IMR-90 (cell line): Measurements from ENCODE around the gene RAD51B. TPM values are rescaled to one million over a fixed set of nuclear protein-coding genes. Genes with fewer than 3 reads are reported as not detected.
A peak's percentile ranks its signal among the peaks of the same experiment; 100 is the strongest.

Experiments used
- ATAC-seq: fragments of 200-7000 bp; cut with Tn5 transposase; 2 replicates; pipeline ENCODE4 v1.9.1; 2020; ENCODE audit warnings: low read depth, mild to moderate bottlenecking, moderate library complexity
- BruUV-seq: library from RNA; stranded (reverse); fragments of 400-500 nt; replicated peaks from 2 replicates; lab custom pipeline; 2021; lab: Mats Ljungman, UMichigan
- CTCF ChIA-PET: fragments of 300-600 bp; formaldehyde crosslinking; extraction: SDS; loops from one replicate; lab custom pipeline; 2021; ENCODE audit warnings: antibody characterized with exemption; lab: Yijun Ruan, JAX
- POLR2A ChIA-PET: fragments of 300-600 bp; sonication (Branson Sonifier 250); formaldehyde crosslinking; loops from one replicate; lab custom pipeline; 2022; ENCODE audit warnings: antibody characterized with exemption; ENCODE audit not compliant: unreplicated experiment; lab: Charles Lee
- DNase-seq: peaks from one replicate; pipeline ENCODE4 v3.0.0; 2013
- H2AFZ ChIP-seq: replicated peaks from 2 replicates; pipeline ENCODE3; 2013; ENCODE audit warnings: low read length, mild to moderate bottlenecking; ENCODE audit not compliant: poor library complexity
- H2AK5ac ChIP-seq: 2 replicates; pipeline ENCODE4 v1.6.1; 2013; ENCODE audit warnings: low read depth, low read length, inconsistent platforms
- H2AK9ac ChIP-seq: replicated peaks from 2 replicates; pipeline ENCODE3; 2013; ENCODE audit warnings: mild to moderate bottlenecking, low read depth, low read length, moderate library complexity; ENCODE audit not compliant: poor library complexity
- H2BK120ac ChIP-seq: 2 replicates; pipeline ENCODE4 v1.6.1; 2013; ENCODE audit warnings: low read depth, low read length, inconsistent platforms
- H2BK15ac ChIP-seq: 3 replicates; pipeline ENCODE4 v1.6.1; 2013; ENCODE audit warnings: low read depth, low read length, inconsistent platforms
- H2BK20ac ChIP-seq: 2 replicates; pipeline ENCODE4 v1.6.1; 2013; ENCODE audit warnings: low read depth, mild to moderate bottlenecking, inconsistent platforms, low read length, moderate library complexity
- H2BK5ac ChIP-seq: 2 replicates; pipeline ENCODE4 v1.6.1; 2013; ENCODE audit warnings: mild to moderate bottlenecking, low read depth, low read length, inconsistent platforms; ENCODE audit not compliant: poor library complexity, severe bottlenecking
- H3K14ac ChIP-seq: replicated peaks from 2 replicates; pipeline ENCODE4 v1.6.1; 2013; ENCODE audit warnings: low read depth, low read length, inconsistent platforms
- H3K18ac ChIP-seq: 2 replicates; pipeline ENCODE4 v1.6.1; 2013; ENCODE audit warnings: low read depth, low read length, control low read depth
- H3K23ac ChIP-seq: 2 replicates; pipeline ENCODE4 v1.6.1; 2013; ENCODE audit warnings: low read depth, low read length, inconsistent platforms
- H3K27ac ChIP-seq: 2 replicates; pipeline ENCODE4 v1.5.1; 2013; ENCODE audit warnings: mild to moderate bottlenecking, control low read depth, low read length; ENCODE audit not compliant: insufficient read depth
- H3K27me3 ChIP-seq: 2 replicates; pipeline ENCODE4 v1.6.1; 2013; ENCODE audit warnings: low read length; ENCODE audit not compliant: control insufficient read depth, insufficient read depth
- H3K36me3 ChIP-seq: 2 replicates; pipeline ENCODE4 v1.6.1; 2013; ENCODE audit warnings: low read length, mixed read lengths; ENCODE audit not compliant: control insufficient read depth, insufficient read depth
- H3K4ac ChIP-seq: 2 replicates; pipeline ENCODE4 v1.6.1; 2013; ENCODE audit warnings: low read depth, low read length, inconsistent platforms
- H3K4me1 ChIP-seq: 2 replicates; pipeline ENCODE4 v1.6.1; 2013; ENCODE audit warnings: low read length, mixed read lengths; ENCODE audit not compliant: control insufficient read depth, insufficient read depth
- H3K4me2 ChIP-seq: 2 replicates; pipeline ENCODE4 v1.6.1; 2013; ENCODE audit warnings: low read depth, mild to moderate bottlenecking, control low read depth, low read length, moderate library complexity
- H3K4me3 ChIP-seq: 2 replicates; pipeline ENCODE4 v1.5.1; 2013; ENCODE audit warnings: low read depth, mild to moderate bottlenecking, control low read depth, low read length, moderate library complexity; ENCODE audit not compliant: insufficient read depth
- H3K56ac ChIP-seq: 2 replicates; pipeline ENCODE4 v1.6.1; 2013; ENCODE audit warnings: low read length, inconsistent platforms; ENCODE audit not compliant: insufficient read depth; ENCODE audit errors: extremely low read depth
- H3K79me1 ChIP-seq, 2 experiments: 2 replicates each; pipeline ENCODE4 v1.6.1; 2013; ENCODE audit warnings: low read length in 2 of 2, inconsistent platforms in 1 of 2, low read depth in 1 of 2
- H3K9ac ChIP-seq: 2 replicates; pipeline ENCODE4 v1.6.1; 2013; ENCODE audit warnings: low read depth, low read length, control low read depth
- H3K9me1 ChIP-seq: 2 replicates; pipeline ENCODE4 v1.6.1; 2013; ENCODE audit warnings: low read length, inconsistent platforms; ENCODE audit not compliant: insufficient read depth
- H3K9me3 ChIP-seq: 2 replicates; pipeline ENCODE4 v1.6.1; 2013; ENCODE audit warnings: low read length; ENCODE audit not compliant: control insufficient read depth, insufficient read depth
- H4K20me1 ChIP-seq: 2 replicates; pipeline ENCODE4 v1.6.1; 2013; ENCODE audit warnings: low read length, inconsistent platforms; ENCODE audit not compliant: insufficient read depth
- H4K5ac ChIP-seq: 2 replicates; pipeline ENCODE4 v1.6.1; 2013; ENCODE audit warnings: mild to moderate bottlenecking, low read depth, low read length, control low read depth
- H4K8ac ChIP-seq, 2 experiments: 2 replicates each; pipeline ENCODE4 v1.6.1; 2013; ENCODE audit warnings: low read depth in 2 of 2, low read length in 2 of 2, control low read depth in 1 of 2, inconsistent platforms in 1 of 2
- H4K91ac ChIP-seq: 2 replicates; pipeline ENCODE4 v1.6.1; 2013; ENCODE audit warnings: low read depth, low read length, inconsistent platforms; ENCODE audit not compliant: insufficient read depth
- BHLHE40 ChIP-seq: fragments of 150-350 bp; IDR thresholded peaks from 2 replicates; pipeline ENCODE4 v1.6.1; 2016; ENCODE audit warnings: mild to moderate bottlenecking, low read depth, low read length
- CHD1 ChIP-seq: IDR thresholded peaks from 2 replicates; pipeline ENCODE4 v1.6.1; 2012; ENCODE audit warnings: low read depth, low read length, improper control_type of control experiment
- FOS ChIP-seq: fragments of 150-350 bp; IDR thresholded peaks from 2 replicates; pipeline ENCODE4 v1.6.1; 2016; ENCODE audit warnings: low read depth, low read length
- MAFK ChIP-seq: IDR thresholded peaks from 2 replicates; pipeline ENCODE4 v1.6.1; 2012; ENCODE audit warnings: low read depth, low read length, improper control_type of control experiment
- MAZ ChIP-seq: IDR thresholded peaks from 2 replicates; pipeline ENCODE4 v1.6.1; 2012; ENCODE audit warnings: low read depth, mild to moderate bottlenecking, low read length, improper control_type of control experiment, moderate library complexity, borderline replicate concordance
- NFE2L2 ChIP-seq: fragments of 150-350 bp; IDR thresholded peaks from 2 replicates; pipeline ENCODE4 v1.6.1; 2016; ENCODE audit warnings: low read depth, mild to moderate bottlenecking, low read length
- POLR2A ChIP-seq: IDR thresholded peaks from 2 replicates; pipeline ENCODE4 v1.6.1; 2012; ENCODE audit warnings: mild to moderate bottlenecking, low read depth, low read length
- RAD21 ChIP-seq: IDR thresholded peaks from 2 replicates; pipeline ENCODE4 v1.6.1; 2012; ENCODE audit warnings: low read length, improper control_type of control experiment
- RCOR1 ChIP-seq: IDR thresholded peaks from 2 replicates; pipeline ENCODE4 v1.6.1; 2012; ENCODE audit warnings: mild to moderate bottlenecking, low read length, improper control_type of control experiment; ENCODE audit not compliant: insufficient replicate concordance
- RFX5 ChIP-seq: IDR thresholded peaks from 2 replicates; pipeline ENCODE4 v1.8.0; 2012; ENCODE audit warnings: low read depth, mild to moderate bottlenecking, low read length, moderate library complexity
- SMC3 ChIP-seq: fragments of 150-350 bp; IDR thresholded peaks from 2 replicates; pipeline ENCODE4 v1.6.1; 2016; ENCODE audit warnings: low read depth, mild to moderate bottlenecking, antibody characterized with exemption, low read length, moderate library complexity
- WGBS, 2 experiments: methylation state at CpG; one replicate each; pipeline versions ENCODE4 v1.1.5 to v1.1.7; 2013; ENCODE audit warnings: missing lambda C conversion rate in 2 of 2; ENCODE audit not compliant: insufficient read length in 1 of 2; ENCODE audit errors: extremely low coverage in 2 of 2; 5-methylcytosine and 5-hydroxymethylcytosine counted together
- dilution Hi-C: fragments of 300-500 bp; cut with HindIII; formaldehyde crosslinking; loops from one replicate; pipeline ENCODE4 v1.14.3; 2018; ENCODE audit warnings: low sequenced_read_pairs; ENCODE audit not compliant: unreplicated experiment
- in situ Hi-C: fragments of 300-500 bp; cut with MboI; formaldehyde crosslinking; loops from 3 replicates; pipeline ENCODE4 v1.14.3; 2019; ENCODE audit warnings: low sequenced_read_pairs, inconsistent platforms, mixed read lengths
- intact Hi-C: fragments of 100-400 bp; cut with micrococcal nuclease; formaldehyde crosslinking; loops from 2 replicates; pipeline ENCODE4 v1.10.0; 2022
- polyA plus RNA-seq, 3 experiments: library from polyadenylated mRNA; depleted of rRNA; stranded (reverse); fragments of >200 nt; gene quantifications; 2 replicates each; pipeline ENCODE4 v1.2.3, GENCODE V29; 2012; ENCODE audit warnings: low replicate concordance in 1 of 3
- total RNA-seq: library from RNA; depleted of rRNA; stranded (reverse); fragments of >200 nt; gene quantifications from 2 replicates; pipeline ENCODE4 v1.2.3, GENCODE V29; 2012
- TF ChIP-seq, protein P1 (sequence below): conservative IDR thresholded peaks from 2 replicates; pipeline ENCODE4 v1.5.1; 2012; ENCODE audit warnings: mild to moderate bottlenecking, low read depth, low read length, improper control_type of control experiment
- TF ChIP-seq, protein P2 (sequence below): fragments of 150-350 bp; IDR thresholded peaks from 2 replicates; pipeline ENCODE4 v1.6.1; 2016; ENCODE audit warnings: low read depth, mild to moderate bottlenecking, low read length, moderate library complexity, borderline replicate concordance
- TF ChIP-seq, protein P3 (sequence below): fragments of 150-350 bp; IDR thresholded peaks from 2 replicates; pipeline ENCODE4 v1.6.1; 2017; ENCODE audit warnings: mild to moderate bottlenecking, antibody characterized with exemption, low read length, low read depth

RAD51B gene
- total and polyA plus RNA-seq, 2 of the 4 experiments (the other 2 are of a cell fraction), result 5.1 to 18.8 TPM

DNA sequence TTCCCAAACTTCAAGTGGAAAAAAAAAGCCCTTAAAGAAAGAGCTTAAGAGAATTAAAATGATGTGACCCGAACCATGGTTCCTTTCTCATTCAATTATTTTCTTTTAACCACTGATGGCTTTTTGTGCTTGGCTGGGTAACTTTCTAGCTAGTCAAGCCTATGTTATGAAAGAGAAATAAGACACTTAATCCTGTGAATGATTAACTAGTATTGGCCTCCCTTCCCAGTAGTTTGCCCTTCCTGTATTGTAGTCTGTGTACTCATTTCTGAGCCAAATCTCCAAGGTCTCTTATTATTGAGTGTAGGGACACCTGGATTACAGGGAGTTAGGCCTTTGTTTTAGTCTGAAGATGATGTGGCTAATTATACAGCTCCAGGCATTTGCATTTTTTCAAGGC lies 353.0 kb downstream of the RAD51B start:
- H3K27ac ChIP-seq, result no peak overlapping the region
- no peak overlapping the region for H2BK15ac ChIP-seq
- H2BK5ac ChIP-seq, result peak overlapping the region; percentile 3
- DNase-seq (no peak), ATAC-seq (no peak)
- H4K20me1 ChIP-seq, result no peaks in the 10 kb centered on the region; the same call in 1 of the 2 replicates
- BruUV-seq, result no TSS peak
- 0 out of 4 replicates have a peak overlapping the region, but pooled peaks of 1 of the 2 experiments have one; percentile 24 for H4K8ac ChIP-seq
- H3K4me3 ChIP-seq, result no peak overlapping the region
- CTCF ChIA-PET, result interaction anchor here (0.6 kb wide), 1 partner anchor 77 kb away, joined by 3 read pairs; no protein-coding TSS in a partner anchor
- 0 out of 2 replicates have a peak overlapping the region, but pooled peaks have one; percentile 29 for H3K23ac ChIP-seq
- no peak overlapping the region for H2BK20ac ChIP-seq
- dilution Hi-C loops, result no loop called here
- no peak overlapping the region for H2AK5ac ChIP-seq
- H3K27me3 ChIP-seq, result no peaks in the 10 kb centered on the region
- peaks cover 3% of the 10 kb centered on the region for H3K9me1 ChIP-seq
- H2AK9ac ChIP-seq, result no peak overlapping the region
- H3K4me1 ChIP-seq, result peaks cover 11% of the 10 kb centered on the region
- no peak overlapping the region for H3K4ac ChIP-seq
- POLR2A ChIA-PET, result no interaction called here
- peak overlapping the region; percentile 82 for H3K18ac ChIP-seq
- no peak overlapping the region for H2AFZ ChIP-seq
- H3K79me1 ChIP-seq, result no peaks in the 10 kb centered on the region
- H2BK120ac ChIP-seq, result peak overlapping the region; percentile 42; the same call in 1 of the 2 replicates
- no peak overlapping the region for H3K14ac ChIP-seq
- WGBS, 2 experiments, result no CpG with 5 or more reads among the region's 1 CpG
- no peak overlapping the region for H3K9ac ChIP-seq
- peak overlapping the region; percentile 78 for H4K5ac ChIP-seq
- intact Hi-C loops, result no loop called here
- no peaks in the 10 kb centered on the region for H3K36me3 ChIP-seq
- no peaks in the 10 kb centered on the region for H3K9me3 ChIP-seq
- no peak overlapping the region for H4K91ac ChIP-seq
- in situ Hi-C loops, result no loop called here
- H3K56ac ChIP-seq, result no peak overlapping the region
- TF ChIP-seq, protein P1, sequence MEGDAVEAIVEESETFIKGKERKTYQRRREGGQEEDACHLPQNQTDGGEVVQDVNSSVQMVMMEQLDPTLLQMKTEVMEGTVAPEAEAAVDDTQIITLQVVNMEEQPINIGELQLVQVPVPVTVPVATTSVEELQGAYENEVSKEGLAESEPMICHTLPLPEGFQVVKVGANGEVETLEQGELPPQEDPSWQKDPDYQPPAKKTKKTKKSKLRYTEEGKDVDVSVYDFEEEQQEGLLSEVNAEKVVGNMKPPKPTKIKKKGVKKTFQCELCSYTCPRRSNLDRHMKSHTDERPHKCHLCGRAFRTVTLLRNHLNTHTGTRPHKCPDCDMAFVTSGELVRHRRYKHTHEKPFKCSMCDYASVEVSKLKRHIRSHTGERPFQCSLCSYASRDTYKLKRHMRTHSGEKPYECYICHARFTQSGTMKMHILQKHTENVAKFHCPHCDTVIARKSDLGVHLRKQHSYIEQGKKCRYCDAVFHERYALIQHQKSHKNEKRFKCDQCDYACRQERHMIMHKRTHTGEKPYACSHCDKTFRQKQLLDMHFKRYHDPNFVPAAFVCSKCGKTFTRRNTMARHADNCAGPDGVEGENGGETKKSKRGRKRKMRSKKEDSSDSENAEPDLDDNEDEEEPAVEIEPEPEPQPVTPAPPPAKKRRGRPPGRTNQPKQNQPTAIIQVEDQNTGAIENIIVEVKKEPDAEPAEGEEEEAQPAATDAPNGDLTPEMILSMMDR, result no peak
- TF ChIP-seq RAD21 (no peak), MAFK (no peak), MAZ (no peak), CHD1 (no peak), RCOR1 (no peak), RFX5 (no peak), FOS (no peak), BHLHE40 (no peak), NFE2L2 (no peak), POLR2A (no peak), SMC3 (no peak)
- TF ChIP-seq, protein P2, sequence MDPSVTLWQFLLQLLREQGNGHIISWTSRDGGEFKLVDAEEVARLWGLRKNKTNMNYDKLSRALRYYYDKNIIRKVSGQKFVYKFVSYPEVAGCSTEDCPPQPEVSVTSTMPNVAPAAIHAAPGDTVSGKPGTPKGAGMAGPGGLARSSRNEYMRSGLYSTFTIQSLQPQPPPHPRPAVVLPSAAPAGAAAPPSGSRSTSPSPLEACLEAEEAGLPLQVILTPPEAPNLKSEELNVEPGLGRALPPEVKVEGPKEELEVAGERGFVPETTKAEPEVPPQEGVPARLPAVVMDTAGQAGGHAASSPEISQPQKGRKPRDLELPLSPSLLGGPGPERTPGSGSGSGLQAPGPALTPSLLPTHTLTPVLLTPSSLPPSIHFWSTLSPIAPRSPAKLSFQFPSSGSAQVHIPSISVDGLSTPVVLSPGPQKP, result no peak
- TF ChIP-seq, protein P3, sequence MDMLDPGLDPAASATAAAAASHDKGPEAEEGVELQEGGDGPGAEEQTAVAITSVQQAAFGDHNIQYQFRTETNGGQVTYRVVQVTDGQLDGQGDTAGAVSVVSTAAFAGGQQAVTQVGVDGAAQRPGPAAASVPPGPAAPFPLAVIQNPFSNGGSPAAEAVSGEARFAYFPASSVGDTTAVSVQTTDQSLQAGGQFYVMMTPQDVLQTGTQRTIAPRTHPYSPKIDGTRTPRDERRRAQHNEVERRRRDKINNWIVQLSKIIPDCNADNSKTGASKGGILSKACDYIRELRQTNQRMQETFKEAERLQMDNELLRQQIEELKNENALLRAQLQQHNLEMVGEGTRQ, result no peak
- no peak overlapping the region for H3K4me2 ChIP-seq
